Raji (cell line): Measurements from ENCODE around the gene FSIP1.

ENCODE experiments used
- POLR2A ChIP-seq: IDR thresholded peaks from 2 replicates; pipeline ENCODE4 v1.6.1; 2011; ENCODE audit warnings: low read depth, low read length, control low read depth; ENCODE audit not compliant: insufficient read depth

Gene FSIP1

GRCh38 chr15:39580485-39581241 lies 202.0 kb downstream of the FSIP1 start, which contains the start of gene THBS1:
Gene THBS1, plus strand, starts transcription at chr15:39581079. Its CDS starts 779 bp downstream, at chr15:39581858.
- TF ChIP-seq POLR2A = no peak

- TF ChIP-seq POLR2A = no peak
Observed at GRCh38 chr15:39580117-39580484, 202.5 kb downstream of the FSIP1 start.

- TF ChIP-seq POLR2A = no peak
Observed at GRCh38 chr15:39579487-39580116, 203.0 kb downstream of the FSIP1 start.

- no peak for TF ChIP-seq POLR2A
Observed at GRCh38 chr15:39578851-39579486, 203.7 kb downstream of the FSIP1 start.

GRCh38 chr15:39575180-39575579 lies 207.5 kb downstream of the FSIP1 start:
- no peak for TF ChIP-seq POLR2A

GRCh38 chr15:39574427-39574826 lies 208.2 kb downstream of the FSIP1 start:
- no peak for TF ChIP-seq POLR2A

GRCh38 chr15:39573844-39574243 lies 208.8 kb downstream of the FSIP1 start:
- TF ChIP-seq POLR2A = no peak

GRCh38 chr15:39573287-39573686 lies 209.4 kb downstream of the FSIP1 start:
- no peak for TF ChIP-seq POLR2A

- TF ChIP-seq POLR2A = no peak
Observed at GRCh38 chr15:39565851-39566250, 216.8 kb downstream of the FSIP1 start.

- TF ChIP-seq POLR2A = no peak
Observed at GRCh38 chr15:39564972-39565665, 217.5 kb downstream of the FSIP1 start.

- TF ChIP-seq POLR2A = no peak
Observed at GRCh38 chr15:39558421-39558820, 224.2 kb downstream of the FSIP1 start.

GRCh38 chr15:39556461-39556860 lies 226.2 kb downstream of the FSIP1 start:
- TF ChIP-seq POLR2A = no peak

- no peak for TF ChIP-seq POLR2A
Observed at GRCh38 chr15:39555885-39556284, 226.8 kb downstream of the FSIP1 start.

- TF ChIP-seq POLR2A = no peak
Observed at GRCh38 chr15:39554746-39555387, 227.8 kb downstream of the FSIP1 start.
